ENCODE data around the gene INKA1. TPM values are rescaled to one million over a fixed set of nuclear protein-coding genes. Genes with fewer than 3 reads are reported as not detected.

Gene INKA1
- total and polyA plus RNA-seq, 4 donors = 0.84 to 4.2 (median 1.2) TPM

DNA sequence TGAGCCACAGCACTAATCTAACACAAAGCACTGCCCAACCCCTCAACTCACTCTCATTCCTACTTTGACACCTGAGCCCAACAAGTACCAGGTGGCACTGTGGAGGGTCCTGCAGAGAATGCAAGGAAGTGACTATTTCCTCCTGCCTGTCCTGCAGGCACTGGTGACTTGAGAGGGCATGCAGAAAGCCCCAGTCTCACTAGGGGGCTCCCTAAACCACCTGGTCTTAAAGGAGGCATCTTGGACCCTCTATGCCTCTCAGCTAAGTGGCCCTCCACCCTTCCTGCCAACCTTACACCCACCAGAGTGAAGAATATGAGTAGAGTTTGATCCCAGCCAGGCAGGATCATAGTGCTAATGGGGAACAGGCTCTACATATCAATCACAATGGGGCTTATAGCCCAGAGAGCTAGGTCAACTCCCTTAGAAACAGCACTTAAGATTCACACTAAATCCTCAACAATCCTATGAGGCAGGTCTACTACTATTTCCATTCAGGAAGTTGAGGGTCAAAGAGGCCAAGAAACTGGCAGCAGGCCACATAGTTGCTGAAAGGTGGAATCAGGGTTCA, 38.1 kb downstream of the INKA1 start:
- Histone ChIP-seq H3K4me1 (ENCODE audit: control insufficient read depth in 4 of 4, insufficient read depth in 4 of 4, low read length in 3 of 4) (peaks cover 3 to 15% (median 12%) of the 10 kb centered on the region in 4 donors), H3K36me3 (ENCODE audit: control insufficient read depth in 4 of 4, insufficient read depth in 3 of 4, low read depth in 1 of 4, low read length in 3 of 4) (no peaks in the 10 kb centered on the region), H3K9me3 (ENCODE audit: control insufficient read depth in 4 of 4, low read length in 3 of 4) (no peaks in the 10 kb centered on the region), H3K9ac (ENCODE audit: low read depth in 1 of 2, low read length in 2 of 2) (no peak overlapping the region), H3K27ac (ENCODE audit: low read depth in 1 of 2, low read length in 2 of 2) (no peak overlapping the region), H3K4me3 (ENCODE audit: low read depth in 1 of 3, low read length in 3 of 3) (no peak overlapping the region), H3K27me3 (ENCODE audit: control insufficient read depth in 4 of 4, insufficient read depth in 4 of 4, low read length in 3 of 4) (no peaks in the 10 kb centered on the region)
- no peak for DNase-seq (ENCODE audit: low spot score)
- TF ChIP-seq, protein P1, sequence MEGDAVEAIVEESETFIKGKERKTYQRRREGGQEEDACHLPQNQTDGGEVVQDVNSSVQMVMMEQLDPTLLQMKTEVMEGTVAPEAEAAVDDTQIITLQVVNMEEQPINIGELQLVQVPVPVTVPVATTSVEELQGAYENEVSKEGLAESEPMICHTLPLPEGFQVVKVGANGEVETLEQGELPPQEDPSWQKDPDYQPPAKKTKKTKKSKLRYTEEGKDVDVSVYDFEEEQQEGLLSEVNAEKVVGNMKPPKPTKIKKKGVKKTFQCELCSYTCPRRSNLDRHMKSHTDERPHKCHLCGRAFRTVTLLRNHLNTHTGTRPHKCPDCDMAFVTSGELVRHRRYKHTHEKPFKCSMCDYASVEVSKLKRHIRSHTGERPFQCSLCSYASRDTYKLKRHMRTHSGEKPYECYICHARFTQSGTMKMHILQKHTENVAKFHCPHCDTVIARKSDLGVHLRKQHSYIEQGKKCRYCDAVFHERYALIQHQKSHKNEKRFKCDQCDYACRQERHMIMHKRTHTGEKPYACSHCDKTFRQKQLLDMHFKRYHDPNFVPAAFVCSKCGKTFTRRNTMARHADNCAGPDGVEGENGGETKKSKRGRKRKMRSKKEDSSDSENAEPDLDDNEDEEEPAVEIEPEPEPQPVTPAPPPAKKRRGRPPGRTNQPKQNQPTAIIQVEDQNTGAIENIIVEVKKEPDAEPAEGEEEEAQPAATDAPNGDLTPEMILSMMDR (IDR thresholded peaks at IDR 0.05; ENCODE audit: low read depth, low read length, missing input control) = no peak
- peak; percentile 34 to 43 for TF ChIP-seq RAD21 (IDR thresholded peaks at IDR 0.05)
- no peak for TF ChIP-seq RXRA (IDR thresholded peaks at IDR 0.05)

DNA sequence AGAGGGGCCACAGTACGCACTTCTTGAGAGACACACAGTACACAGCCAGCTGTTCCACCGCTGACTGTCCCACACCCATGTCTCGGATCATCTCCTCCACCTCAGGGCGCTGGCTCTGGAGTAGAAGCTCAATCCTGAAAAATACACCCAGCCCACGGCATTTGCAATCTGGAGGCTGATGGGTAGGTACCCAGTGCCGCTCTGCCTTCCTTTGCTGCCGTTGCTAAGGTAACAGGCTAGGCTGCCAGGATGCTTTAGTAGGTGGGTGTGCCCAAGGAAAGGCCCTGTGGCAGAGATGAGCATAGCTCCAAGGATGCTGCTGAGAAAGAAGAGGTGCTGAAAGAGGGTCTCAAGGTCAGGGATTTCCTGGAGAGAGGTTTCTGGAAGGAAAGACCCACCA, 38.7 kb downstream of the INKA1 start:
- H3K9me3 ChIP-seq (ENCODE audit: control insufficient read depth in 4 of 4, low read length in 3 of 4) = no peaks in the 10 kb centered on the region
- no peaks in the 10 kb centered on the region for H3K27me3 ChIP-seq (ENCODE audit: control insufficient read depth in 4 of 4, insufficient read depth in 4 of 4, low read length in 3 of 4)
- H3K4me3 ChIP-seq (ENCODE audit: low read depth in 1 of 3, low read length in 3 of 3) = no peak overlapping the region
- no peak for TF ChIP-seq TAF1 (conservative IDR thresholded peaks at IDR 0.05)
- TF ChIP-seq, protein P2, sequence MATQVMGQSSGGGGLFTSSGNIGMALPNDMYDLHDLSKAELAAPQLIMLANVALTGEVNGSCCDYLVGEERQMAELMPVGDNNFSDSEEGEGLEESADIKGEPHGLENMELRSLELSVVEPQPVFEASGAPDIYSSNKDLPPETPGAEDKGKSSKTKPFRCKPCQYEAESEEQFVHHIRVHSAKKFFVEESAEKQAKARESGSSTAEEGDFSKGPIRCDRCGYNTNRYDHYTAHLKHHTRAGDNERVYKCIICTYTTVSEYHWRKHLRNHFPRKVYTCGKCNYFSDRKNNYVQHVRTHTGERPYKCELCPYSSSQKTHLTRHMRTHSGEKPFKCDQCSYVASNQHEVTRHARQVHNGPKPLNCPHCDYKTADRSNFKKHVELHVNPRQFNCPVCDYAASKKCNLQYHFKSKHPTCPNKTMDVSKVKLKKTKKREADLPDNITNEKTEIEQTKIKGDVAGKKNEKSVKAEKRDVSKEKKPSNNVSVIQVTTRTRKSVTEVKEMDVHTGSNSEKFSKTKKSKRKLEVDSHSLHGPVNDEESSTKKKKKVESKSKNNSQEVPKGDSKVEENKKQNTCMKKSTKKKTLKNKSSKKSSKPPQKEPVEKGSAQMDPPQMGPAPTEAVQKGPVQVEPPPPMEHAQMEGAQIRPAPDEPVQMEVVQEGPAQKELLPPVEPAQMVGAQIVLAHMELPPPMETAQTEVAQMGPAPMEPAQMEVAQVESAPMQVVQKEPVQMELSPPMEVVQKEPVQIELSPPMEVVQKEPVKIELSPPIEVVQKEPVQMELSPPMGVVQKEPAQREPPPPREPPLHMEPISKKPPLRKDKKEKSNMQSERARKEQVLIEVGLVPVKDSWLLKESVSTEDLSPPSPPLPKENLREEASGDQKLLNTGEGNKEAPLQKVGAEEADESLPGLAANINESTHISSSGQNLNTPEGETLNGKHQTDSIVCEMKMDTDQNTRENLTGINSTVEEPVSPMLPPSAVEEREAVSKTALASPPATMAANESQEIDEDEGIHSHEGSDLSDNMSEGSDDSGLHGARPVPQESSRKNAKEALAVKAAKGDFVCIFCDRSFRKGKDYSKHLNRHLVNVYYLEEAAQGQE (IDR thresholded peaks at IDR 0.05) = no peak
- TF ChIP-seq HNF4A (conservative IDR thresholded peaks at IDR 0.05) = no peak
- TF ChIP-seq, protein P3, sequence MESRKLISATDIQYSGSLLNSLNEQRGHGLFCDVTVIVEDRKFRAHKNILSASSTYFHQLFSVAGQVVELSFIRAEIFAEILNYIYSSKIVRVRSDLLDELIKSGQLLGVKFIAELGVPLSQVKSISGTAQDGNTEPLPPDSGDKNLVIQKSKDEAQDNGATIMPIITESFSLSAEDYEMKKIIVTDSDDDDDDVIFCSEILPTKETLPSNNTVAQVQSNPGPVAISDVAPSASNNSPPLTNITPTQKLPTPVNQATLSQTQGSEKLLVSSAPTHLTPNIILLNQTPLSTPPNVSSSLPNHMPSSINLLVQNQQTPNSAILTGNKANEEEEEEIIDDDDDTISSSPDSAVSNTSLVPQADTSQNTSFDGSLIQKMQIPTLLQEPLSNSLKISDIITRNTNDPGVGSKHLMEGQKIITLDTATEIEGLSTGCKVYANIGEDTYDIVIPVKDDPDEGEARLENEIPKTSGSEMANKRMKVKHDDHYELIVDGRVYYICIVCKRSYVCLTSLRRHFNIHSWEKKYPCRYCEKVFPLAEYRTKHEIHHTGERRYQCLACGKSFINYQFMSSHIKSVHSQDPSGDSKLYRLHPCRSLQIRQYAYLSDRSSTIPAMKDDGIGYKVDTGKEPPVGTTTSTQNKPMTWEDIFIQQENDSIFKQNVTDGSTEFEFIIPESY (IDR thresholded peaks at IDR 0.05) = no peak
- no peak for TF ChIP-seq RXRA (IDR thresholded peaks at IDR 0.05)
- TF ChIP-seq, protein P1 (IDR thresholded peaks at IDR 0.05; ENCODE audit: low read depth, low read length, missing input control) = no peak
- no peak for TF ChIP-seq FOXA1 (IDR thresholded peaks at IDR 0.05)
- no peak for TF ChIP-seq EGR1 (IDR thresholded peaks at IDR 0.05; ENCODE audit: low read depth in 2 of 2)
- TF ChIP-seq, protein P4, sequence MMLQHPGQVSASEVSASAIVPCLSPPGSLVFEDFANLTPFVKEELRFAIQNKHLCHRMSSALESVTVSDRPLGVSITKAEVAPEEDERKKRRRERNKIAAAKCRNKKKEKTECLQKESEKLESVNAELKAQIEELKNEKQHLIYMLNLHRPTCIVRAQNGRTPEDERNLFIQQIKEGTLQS (IDR thresholded peaks at IDR 0.05) = no peak
- TF ChIP-seq, protein P5, sequence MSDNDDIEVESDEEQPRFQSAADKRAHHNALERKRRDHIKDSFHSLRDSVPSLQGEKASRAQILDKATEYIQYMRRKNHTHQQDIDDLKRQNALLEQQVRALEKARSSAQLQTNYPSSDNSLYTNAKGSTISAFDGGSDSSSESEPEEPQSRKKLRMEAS (IDR thresholded peaks at IDR 0.05) = no peak
- TF ChIP-seq SP1 (IDR thresholded peaks at IDR 0.05) = no peak
- no peak for TF ChIP-seq NR2F2 (IDR thresholded peaks at IDR 0.05)
- no peak for TF ChIP-seq HNF4G (IDR thresholded peaks at IDR 0.05)
- TF ChIP-seq YY1 (IDR thresholded peaks at IDR 0.05) = no peak
- peaks cover 3 to 16% (median 12%) of the 10 kb centered on the region in 4 donors for H3K4me1 ChIP-seq (ENCODE audit: control insufficient read depth in 4 of 4, insufficient read depth in 4 of 4, low read length in 3 of 4)
- no peaks in the 10 kb centered on the region for H3K36me3 ChIP-seq (ENCODE audit: control insufficient read depth in 4 of 4, insufficient read depth in 3 of 4, low read depth in 1 of 4, low read length in 3 of 4)
- no peak overlapping the region for H3K9ac ChIP-seq (ENCODE audit: low read depth in 1 of 2, low read length in 2 of 2)
- DNase-seq (ENCODE audit: low spot score) = no peak
- H3K27ac ChIP-seq (ENCODE audit: low read depth in 1 of 2, low read length in 2 of 2) = no peak overlapping the region
- 97% methylated on average over 7 of the region's 7 CpGs for WGBS

All from liver (tissue), 9 donors.